Left cardiac atrium (tissue), 4 donors: ENCODE results near the gene DOCK11. TPM values are rescaled to one million over a fixed set of nuclear protein-coding genes. Genes with fewer than 3 reads are reported as not detected.
"Not testable (repeated sequence)": the region's sequence is repeated elsewhere in the genome, so short reads cannot be mapped to it uniquely, and the experiment has no call there.

Experiments
- ATAC-seq, 2 donors: fragments of 200-7000 bp; cut with Tn5 transposase; one replicate each; pipeline ENCODE4 v1.9.1; 2020; ENCODE audit warnings: mild to moderate bottlenecking in 2 of 2, moderate library complexity in 2 of 2
- DNase-seq: peaks from one replicate; pipeline ENCODE4 v3.0.0-alpha.2; 2020
- intact Hi-C, 2 donors: fragments of 100-400 bp; cut with DNase I; formaldehyde crosslinking; loops; one replicate each; pipeline versions ENCODE4 v1.14.1 to v1.15.1; 2022 to 2023
- total RNA-seq, 2 donors: library from RNA; stranded (reverse); fragmentation: NEBNext Ultra II Directional; extraction: Animal tissue kit (Norgen Biotek cat#: 25700); gene quantifications; one replicate each; pipeline ENCODE4 v1.2.1, GENCODE V29; 2021
- donor health status: DM: no; HTN: yes; CAD: no.
- donor health status: DM: no; HTN: yes; CAD: no; lungs with severe emphysema.
- donor health status: DM: yes; HTN: yes; CAD: no.
- donor health status: Dilated cardiomyopathy.

DOCK11 gene
- total RNA-seq, 2 donors from 2014 or later: 15.8 to 22.1 TPM

- DNase-seq: no peak
- ATAC-seq: no peak
- intact Hi-C loops: no loop called here
These were observed 63.3 kb downstream of the DOCK11 start for GRCh38 chrX:118558926-118559325.

GRCh38 chrX:118560489-118560888 is 64.9 kb downstream of the DOCK11 start:
- intact Hi-C loops: no loop called here
- ATAC-seq: no peak
- no peak for DNase-seq

GRCh38 chrX:118562582-118563164 is 67.1 kb downstream of the DOCK11 start:
- ATAC-seq (no peak), DNase-seq (no peak)
- intact Hi-C loops: no loop called here

GRCh38 chrX:118564498-118564897 is 68.9 kb downstream of the DOCK11 start:
- intact Hi-C loops: no loop called here
- DNase-seq (no peak), ATAC-seq (no peak)

DNA sequence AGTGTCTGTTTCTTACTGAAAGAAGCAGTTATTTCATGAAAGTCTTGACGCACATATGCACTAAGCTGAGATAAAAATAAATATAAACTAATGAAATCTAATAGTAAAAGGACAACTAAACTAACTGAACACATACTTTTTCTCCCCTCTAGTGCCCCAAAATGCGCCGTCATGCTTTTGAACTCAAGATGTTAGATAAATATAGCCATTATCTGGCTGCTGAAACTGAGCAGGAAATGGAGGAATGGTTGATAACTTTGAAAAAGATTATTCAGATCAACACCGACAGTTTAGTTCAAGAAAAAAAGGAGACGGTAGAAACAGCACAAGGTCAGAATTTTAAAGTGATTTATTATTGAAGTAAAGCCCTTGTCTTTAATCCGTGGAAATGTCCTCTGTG is 70.2 kb downstream of the DOCK11 start:
- intact Hi-C loops: no loop called here
- DNase-seq: no peak
- ATAC-seq: no peak

DNA sequence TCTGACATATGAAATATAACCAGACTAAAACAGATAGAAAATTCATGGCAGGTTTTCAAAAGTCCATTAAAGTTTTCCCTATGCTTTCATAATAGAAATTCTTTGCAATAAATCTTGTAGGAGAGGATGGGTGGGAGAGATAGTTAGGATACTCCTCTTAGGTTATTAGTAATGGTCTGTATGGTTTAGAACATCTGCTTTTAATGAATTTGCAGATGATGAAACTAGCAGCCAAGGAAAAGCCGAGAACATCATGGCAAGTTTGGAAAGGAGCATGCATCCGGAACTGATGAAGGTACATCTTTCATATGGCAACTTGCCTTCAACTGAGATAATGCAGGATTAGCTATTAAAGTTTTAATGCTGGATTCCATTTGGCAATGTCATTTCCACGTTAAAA is 70.7 kb downstream of the DOCK11 start:
- intact Hi-C loops: no loop called here
- ATAC-seq (no peak), DNase-seq (no peak)

GRCh38 chrX:118569676-118570075 is 74.1 kb downstream of the DOCK11 start:
- no peak for ATAC-seq
- DNase-seq: no peak

DNA sequence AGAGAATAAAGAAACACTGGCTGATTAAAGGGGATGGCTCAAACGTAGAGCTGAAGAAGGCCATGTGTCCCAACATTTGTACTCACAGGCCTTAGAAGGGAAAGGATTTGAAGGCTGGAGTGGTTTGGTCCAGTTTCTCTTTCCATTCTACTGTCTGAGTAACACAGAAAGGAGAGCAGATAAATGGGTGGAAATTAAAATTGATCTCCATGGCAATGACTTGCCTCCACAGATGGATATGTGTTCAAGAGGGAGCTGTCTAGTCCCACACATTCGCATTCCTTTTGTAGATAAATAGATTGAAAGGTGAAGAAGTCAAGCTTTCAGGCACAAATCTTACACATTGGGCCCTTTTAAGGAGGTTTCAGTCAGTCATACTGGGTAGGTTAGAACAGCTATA is 74.6 kb downstream of the DOCK11 start:
- intact Hi-C loops: no loop called here
- DNase-seq: no peak

More at GRCh38 chrX:118569676-118570075, 74.1 kb downstream of the DOCK11 start:
- intact Hi-C loops: no loop called here

GRCh38 chrX:118571836-118572235 is 76.2 kb downstream of the DOCK11 start:
- ATAC-seq (peak in 1 of 2 donors; percentile 77), DNase-seq (no peak)
- intact Hi-C loops: no loop called here

More for the DNA sequence above, 74.6 kb downstream of the DOCK11 start:
- peak in 1 of 2 donors; percentile 52 for ATAC-seq

- no peak for ATAC-seq
- intact Hi-C loops: no loop called here
- DNase-seq: no peak
These were observed 79.1 kb downstream of the DOCK11 start for GRCh38 chrX:118574666-118575065.

GRCh38 chrX:118577041-118577440 is 81.4 kb downstream of the DOCK11 start:
- DNase-seq (peak; percentile 31), ATAC-seq (no peak)
- intact Hi-C loops: no loop called here

DNA sequence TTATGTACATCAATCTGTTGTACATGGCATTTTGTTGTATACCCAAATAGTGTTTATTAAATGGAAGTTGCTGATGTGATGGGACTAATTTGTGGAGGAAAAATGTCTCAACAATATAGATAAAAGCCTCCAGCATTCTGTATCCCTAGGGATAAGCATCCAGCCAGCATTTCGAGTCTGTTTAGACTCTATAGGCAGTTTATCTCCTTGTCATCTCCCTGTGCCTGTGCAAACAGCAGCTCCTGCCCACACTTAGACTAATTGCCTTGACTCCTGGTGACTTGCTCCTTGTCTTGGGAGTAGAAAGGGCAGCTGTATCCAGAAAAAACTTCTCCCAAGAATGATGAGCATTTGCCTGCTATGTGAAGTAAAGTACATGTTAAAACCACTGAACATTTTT is 83.8 kb downstream of the DOCK11 start:
- no peak for DNase-seq
- ATAC-seq: no peak
- intact Hi-C loops: no loop called here

DNA sequence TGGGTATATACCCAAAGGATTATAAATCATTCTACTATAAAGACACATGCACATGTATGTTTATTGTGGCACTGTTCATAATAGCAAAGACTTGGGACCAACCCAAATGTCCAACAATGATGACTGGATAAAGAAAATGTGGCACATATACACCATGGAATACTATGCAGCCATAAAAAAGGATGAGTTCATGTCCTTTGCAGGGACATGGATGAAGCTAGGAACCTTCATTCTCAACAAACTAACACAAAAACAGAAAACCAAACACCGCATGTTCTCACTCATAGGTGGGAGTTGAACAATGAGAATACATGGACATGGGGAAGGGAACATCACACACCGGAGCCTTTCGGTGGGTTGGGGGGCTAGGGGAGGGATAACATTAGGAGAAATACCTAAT is 87.3 kb downstream of the DOCK11 start:
- DNase-seq, ATAC-seq, intact Hi-C loops: not testable (repeated sequence)

DNA sequence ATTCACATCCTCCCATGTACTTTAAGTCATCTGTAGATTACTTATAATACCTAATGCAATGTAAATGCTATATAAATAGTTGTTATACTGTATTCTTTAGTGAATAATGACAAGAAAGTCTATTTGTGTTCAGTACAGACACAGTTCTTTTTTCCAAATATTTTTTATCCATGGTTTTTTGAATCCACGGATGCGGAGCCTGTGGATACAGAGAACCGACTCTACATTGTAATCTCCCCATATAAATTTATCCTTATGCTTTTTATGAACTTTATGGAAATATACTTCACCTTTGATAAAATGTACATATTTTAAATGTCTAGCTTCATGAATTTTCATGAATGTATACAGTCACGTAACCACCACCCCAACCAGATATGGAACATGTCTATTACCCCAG is 88.2 kb downstream of the DOCK11 start:
- no peak for DNase-seq
- intact Hi-C loops: no loop called here
- no peak for ATAC-seq

GRCh38 chrX:118585296-118585695 is 89.7 kb downstream of the DOCK11 start:
- intact Hi-C loops: no loop called here
- no peak for DNase-seq

GRCh38 chrX:118586206-118586605 is 90.6 kb downstream of the DOCK11 start:
- DNase-seq, ATAC-seq, intact Hi-C loops: not testable (repeated sequence)

More at GRCh38 chrX:118585296-118585695, 89.7 kb downstream of the DOCK11 start:
- no peak for ATAC-seq

- intact Hi-C loops: no loop called here
- no peak for ATAC-seq
- DNase-seq: no peak
These were observed 93.1 kb downstream of the DOCK11 start for GRCh38 chrX:118588715-118589114.

DNA sequence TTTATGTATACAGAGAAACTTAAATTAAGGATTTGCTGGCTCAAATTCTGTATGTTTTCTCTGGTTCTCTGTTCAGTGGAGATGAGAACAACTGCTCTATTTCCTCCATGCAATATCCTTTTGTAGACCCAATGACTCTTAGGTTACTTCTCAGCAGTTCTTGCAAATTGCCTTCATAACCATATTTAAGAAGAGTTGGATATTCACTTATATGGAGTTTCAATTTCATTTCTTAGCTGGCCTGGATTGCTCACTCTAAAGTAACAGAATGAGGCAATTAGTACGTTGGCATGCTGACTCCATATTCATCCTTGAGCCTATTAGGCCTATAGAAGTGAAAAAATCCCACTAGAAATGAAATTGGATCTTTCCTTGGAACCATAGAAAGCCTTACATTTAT is 93.6 kb downstream of the DOCK11 start:
- intact Hi-C loops: no loop called here
- DNase-seq: no peak
- no peak for ATAC-seq

DNA sequence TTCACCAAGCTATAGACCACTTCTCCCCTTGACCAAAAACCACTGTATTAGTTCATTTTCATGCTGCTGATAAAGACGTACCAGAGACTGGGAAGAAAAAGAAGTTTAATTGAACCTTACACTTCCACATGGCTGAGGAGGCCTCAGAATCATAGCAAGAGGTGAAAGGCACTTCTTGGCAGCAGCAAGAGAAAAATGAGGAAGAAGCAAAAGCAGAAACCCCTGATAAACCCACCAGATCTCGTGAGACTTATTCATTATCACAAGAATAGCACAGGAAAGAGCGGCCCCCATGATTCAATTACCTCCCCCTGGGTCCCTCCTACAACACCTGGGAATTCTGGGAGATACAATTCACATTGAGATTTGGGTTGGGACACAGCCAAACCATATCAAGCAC is 97.8 kb downstream of the DOCK11 start:
- no peak for ATAC-seq
- DNase-seq: no peak
- intact Hi-C loops: no loop called here

- intact Hi-C loops: no loop called here
- DNase-seq (no peak), ATAC-seq (peak in 1 of 2 donors; percentile 21)
These were observed 99.2 kb downstream of the DOCK11 start for GRCh38 chrX:118594697-118595420.

- no peak for DNase-seq
- no peak for ATAC-seq
- intact Hi-C loops: no loop called here
These were observed 100.0 kb downstream of the DOCK11 start for GRCh38 chrX:118595501-118596042.
